Sciatic nerve (tissue), 2 donors: ENCODE measurements around the gene NIM1K. TPM values are rescaled to one million over a fixed set of nuclear protein-coding genes. Genes with fewer than 3 reads are reported as not detected.

Source experiments
- ATAC-seq: fragments of 200-7000 bp; cut with Tn5 transposase; one replicate; pipeline ENCODE4 v1.9.1; 2020; ENCODE audit warnings: mild to moderate bottlenecking, moderate library complexity
- DNase-seq: peaks from one replicate; pipeline ENCODE4 v3.0.0-alpha.2; 2020; ENCODE audit warnings: low spot score
- intact Hi-C: fragments of 100-400 bp; cut with DNase I; formaldehyde crosslinking; loops from one replicate; pipeline ENCODE4 v1.14.2; 2022
- total RNA-seq: library from RNA; stranded (reverse); fragmentation: NEBNext Ultra II Directional; extraction: Animal tissue kit (Norgen Biotek cat#: 25700); gene quantifications from one replicate; pipeline ENCODE4 v1.2.1, GENCODE V29; 2021
- donor health status: DM: no; HTN: no; CAD: no.
- donor health status: DM: no; HTN: no; CAD: no.

Gene NIM1K
- total RNA-seq, 1 donor from 2014 or later, result 5.4 TPM

DNA sequence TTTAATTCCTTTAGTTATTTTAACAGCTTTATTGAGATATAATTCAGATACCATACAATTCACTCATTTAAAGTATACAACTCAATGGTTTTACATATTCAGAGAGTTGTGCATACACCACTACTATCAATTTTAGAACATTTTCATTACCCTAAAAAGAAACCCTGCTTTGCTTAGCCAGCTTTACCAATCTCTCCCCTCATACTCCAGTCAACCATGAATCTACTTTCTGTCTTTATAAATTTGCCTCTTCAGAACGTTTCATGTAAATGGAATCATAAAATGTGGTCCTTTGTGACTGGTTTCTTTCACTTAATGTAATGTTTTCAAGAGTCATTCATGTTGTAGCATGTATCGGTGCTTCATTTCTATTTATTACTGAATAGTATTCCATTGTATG, 24.9 kb downstream of the NIM1K start:
- intact Hi-C loops, result no loop called here

DNA sequence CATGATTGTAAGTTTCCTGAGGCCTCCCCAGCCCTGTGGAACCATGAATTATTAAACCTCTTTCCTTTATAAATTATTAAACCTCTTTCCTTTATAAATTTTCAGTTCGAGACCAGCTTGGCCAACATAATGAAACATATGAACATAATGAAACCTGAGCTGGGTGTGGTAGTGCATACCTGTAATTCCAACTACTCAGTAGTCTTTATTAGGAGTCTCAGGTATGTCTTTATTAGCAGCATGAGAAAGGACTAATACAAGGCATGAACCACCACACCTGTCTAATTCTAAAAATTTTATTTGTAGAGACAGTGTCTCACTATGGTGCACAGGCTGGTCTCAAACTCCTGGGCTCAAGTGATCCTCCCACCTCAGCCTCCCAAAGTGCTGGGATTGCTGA, 27.1 kb downstream of the NIM1K start:
- intact Hi-C loops, result no loop called here

More for the DNA sequence above, 24.9 kb downstream of the NIM1K start:
- no peak for DNase-seq
- ATAC-seq, result no peak

DNA sequence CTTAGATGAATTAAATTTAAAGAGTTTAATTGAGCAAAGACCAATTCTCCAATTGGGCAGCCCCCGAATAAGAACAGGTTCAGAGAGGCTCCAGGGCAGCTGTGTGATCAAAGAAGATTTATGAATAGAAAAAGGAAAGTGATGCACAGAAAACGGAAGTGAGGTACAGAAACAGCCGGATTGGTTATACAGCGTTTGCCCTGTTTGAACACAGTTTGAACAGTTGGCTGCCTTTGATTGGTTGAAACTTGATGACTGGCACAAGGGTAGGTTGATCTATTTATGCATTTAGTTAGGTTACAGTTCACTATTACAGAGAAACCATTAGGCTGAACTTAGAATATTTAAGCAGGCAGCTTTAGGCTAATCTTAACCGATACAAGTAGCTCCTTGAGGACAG, 29.5 kb downstream of the NIM1K start:
- intact Hi-C loops, result no loop called here
- ATAC-seq, result no peak
- DNase-seq, result no peak

More for the DNA sequence above, 27.1 kb downstream of the NIM1K start:
- ATAC-seq (no peak), DNase-seq (no peak)

DNA sequence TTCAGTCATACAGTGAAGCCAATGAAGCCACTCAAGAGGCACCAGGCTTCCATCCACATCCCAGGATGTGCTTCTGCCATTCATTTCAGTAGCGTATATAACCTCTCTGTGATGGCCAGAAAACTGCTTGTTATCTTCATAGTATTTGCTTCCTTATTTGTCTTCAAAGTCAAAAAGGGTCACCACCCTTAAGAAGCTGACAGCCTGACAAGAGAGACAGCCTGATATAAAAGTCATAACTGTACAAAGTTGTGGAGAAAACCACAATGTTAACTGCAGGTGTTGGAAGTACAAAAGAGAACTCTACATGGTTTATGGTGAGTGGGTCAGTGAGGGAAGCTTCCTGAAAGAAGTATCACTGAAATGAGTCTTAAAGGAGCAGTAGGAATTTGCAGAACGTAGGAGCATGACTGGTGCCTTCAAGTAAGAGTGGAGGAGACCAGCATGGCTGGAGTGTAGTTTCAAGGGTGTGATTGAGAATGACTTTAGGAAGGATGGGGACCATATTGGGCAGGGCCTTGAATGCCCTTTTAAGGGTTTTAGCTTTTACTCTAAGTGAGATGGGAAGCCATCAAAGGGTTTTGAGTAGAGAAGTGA, 33.7 kb downstream of the NIM1K start:
- ATAC-seq, result no peak

DNA sequence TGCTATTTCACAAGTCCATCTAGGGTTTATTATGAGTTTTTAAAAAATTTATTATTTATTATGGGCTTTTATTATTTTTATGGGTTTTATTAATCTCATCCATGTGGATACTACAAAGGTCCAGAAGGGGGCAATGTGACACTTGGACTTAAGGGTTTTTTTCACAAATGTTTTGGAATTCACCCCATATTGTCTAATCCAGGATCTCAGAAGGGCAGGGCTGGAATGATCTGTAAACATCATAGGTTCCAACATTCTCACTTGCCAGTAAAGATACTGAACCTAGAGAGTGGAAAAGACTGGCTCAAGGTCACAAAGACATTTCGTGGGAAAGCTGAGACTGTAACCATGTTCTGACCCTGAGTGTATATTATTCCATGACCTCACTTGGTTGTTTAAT, 35.6 kb downstream of the NIM1K start:
- no peak for DNase-seq
- ATAC-seq, result no peak
- intact Hi-C loops, result no loop called here

More for the DNA sequence above, 33.7 kb downstream of the NIM1K start:
- intact Hi-C loops, result no loop called here
- no peak for DNase-seq

DNA sequence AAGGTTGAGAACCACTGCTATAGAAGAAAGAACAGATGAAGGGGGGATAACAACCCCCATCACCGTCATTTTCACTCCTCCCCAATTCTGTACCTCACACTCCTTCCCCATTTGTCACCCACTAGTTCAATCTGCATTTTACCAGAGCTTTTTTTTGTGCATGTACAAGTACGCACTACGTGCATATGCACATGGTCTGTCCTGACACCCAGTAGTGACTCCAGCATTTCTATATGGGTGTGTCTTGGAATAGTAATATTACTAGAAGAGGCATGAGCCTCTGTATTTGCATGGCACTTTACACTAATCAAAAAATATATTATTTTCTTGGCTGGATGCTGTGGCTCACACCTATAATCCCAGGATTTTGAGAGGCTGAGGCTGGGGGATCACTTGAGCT, 38.7 kb downstream of the NIM1K start:
- intact Hi-C loops, result no loop called here
- no peak for ATAC-seq
- DNase-seq, result no peak

DNA sequence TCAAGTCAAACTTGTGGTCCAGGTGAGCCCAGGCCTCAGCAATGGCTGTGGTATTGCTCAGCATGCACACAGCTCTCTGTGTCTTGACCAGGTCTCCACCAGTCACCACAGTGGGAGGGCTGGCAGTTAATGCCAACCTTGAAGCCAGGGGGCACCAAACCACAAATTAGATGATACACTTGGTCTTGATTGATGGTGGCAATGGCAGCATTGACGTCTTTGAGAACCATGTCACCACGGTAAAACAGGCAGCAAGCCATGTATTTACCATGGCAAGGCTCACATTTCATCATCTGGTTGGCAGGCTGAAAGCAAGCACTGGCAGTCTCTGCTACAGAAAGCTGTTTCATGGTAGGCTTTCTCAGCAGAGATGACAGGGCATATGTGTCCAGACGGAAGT, 40.0 kb downstream of the NIM1K start:
- intact Hi-C loops, result no loop called here
- ATAC-seq (no peak), DNase-seq (no peak)

DNA sequence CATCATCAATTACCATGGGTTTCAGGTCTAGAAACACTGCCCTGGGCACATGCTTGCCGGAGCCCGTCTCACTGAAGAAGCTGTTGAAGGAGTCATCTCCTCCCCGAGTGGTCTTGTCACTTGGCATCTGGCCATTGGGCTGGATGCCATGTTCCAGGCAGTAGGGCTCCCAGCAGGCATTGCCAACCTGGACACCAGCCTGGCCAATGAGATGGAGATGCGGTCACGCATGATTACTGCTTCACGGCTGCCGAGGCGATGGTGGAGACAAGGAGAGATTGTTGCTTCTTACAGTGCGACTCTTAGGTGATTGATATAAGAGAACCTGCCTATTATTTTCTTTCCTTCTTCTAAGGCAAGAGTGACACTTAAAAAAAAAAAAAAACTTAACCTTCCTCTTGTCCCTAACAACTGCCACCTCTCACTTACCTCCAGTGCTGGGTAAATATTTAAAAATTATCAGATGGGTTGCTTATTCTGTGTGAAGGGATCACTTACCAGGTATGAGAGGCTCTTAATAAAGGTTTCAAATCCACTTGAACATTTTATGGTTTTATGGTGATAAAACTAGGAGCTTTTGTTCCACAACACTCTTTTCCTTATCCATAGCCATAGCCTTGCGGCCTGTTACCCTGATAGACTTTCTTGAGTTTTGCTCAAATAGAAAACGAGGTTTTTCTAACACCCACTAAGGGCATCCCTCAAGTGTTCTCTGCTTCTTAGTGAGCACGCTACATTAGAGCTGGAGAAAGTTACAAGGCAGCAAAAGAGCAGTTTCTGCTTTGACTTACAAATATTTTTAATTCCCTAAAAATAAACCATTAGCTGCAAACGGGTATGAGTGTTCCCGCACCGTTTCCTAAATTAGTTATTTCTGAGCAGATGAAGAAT, 41.2 kb downstream of the NIM1K start:
- no peak for DNase-seq
- ATAC-seq, result no peak
- intact Hi-C loops, result no loop called here

DNA sequence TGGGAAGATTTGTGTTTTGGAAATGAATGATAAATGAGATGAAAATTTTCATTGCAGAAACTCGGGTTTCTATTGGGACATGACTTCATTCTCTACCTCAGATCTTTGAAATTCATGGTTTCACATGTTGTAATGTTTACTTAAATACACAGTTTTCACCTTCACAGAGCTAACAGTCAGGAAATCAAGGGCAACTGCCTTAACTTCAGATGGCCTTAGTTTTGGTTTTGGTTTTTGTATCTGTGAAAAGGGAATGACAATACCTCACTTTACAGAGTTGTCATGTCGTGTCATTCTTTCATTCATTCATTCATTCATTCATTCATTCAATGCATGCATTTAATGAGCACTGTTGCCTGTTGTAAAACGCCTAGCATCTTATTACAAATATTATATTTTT, 41.9 kb downstream of the NIM1K start:
- intact Hi-C loops, result no loop called here
- no peak for ATAC-seq
- no peak for DNase-seq

DNA sequence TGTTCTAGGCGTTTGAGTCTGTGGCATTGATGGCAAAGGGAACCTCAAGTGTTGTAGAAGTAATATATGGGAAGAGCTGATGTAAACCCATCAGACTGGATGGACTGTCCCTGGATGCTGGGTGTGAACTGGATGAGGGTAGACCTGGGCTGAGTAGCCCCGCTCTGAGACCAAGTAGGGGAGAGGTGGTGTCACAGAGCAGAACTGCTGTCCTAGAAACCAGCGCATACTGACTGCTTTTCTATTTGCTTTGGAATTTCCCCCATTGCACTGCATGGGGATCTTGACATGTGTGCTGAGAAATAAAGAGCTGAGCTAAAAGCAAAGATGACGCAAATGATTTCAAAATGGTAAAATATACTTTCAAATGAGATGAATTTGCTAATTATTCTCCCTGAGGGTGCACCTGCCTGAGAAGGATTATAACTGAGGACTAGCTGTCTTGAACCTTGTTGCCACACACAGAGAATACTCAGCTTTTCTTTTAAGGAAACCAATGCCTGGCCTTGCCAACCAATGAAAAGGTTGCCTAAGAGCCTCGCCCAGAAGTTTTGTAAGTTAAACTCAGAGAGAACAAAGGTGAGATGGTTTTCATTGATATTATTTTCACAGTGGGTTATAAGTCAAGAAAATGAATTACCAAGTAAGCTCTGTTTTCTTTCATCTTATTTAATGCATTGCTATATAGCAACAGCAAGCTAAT, 44.8 kb downstream of the NIM1K start:
- no peak for DNase-seq
- no peak for ATAC-seq
- intact Hi-C loops, result no loop called here

DNA sequence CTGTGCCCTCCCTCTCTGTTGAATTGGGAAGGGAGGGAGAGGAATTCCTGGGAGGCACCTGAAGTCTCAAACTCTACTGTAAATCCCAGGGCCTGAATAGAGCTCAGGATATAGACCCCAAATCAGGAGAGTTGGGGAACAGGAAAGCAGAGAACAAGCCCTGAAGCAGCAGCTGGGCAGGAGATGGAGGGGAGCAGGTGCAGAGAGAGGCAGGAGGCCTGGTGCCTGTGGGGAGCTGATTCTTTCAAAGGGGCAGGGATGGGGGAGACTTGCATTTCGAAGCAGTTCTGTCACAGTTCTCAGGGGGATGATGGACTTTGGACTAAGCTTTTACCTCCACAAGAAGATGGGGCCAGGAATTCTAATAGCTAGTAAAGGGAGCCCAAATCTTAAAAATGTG, 50.2 kb downstream of the NIM1K start:
- no peak for DNase-seq
- intact Hi-C loops, result no loop called here
- no peak for ATAC-seq

DNA sequence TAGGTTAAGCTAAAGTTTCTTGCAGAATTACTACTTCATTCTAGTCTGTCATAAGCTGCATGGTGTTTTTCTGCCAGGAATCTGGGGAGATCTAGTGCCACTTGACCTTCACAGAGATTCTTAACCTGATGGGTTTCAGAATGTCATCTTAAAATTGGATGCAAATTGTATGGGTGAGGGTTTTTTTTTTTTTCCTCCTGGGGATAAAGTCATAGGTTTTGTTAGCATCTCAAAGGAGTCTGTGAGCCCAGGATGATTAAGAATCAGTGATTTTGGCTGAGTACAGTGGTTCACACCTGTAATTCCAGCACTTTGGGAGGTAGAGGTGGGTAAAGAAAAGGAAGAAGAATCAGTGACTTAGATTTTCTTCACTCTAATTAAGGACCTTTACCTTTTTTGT, 51.2 kb downstream of the NIM1K start:
- intact Hi-C loops, result no loop called here

DNA sequence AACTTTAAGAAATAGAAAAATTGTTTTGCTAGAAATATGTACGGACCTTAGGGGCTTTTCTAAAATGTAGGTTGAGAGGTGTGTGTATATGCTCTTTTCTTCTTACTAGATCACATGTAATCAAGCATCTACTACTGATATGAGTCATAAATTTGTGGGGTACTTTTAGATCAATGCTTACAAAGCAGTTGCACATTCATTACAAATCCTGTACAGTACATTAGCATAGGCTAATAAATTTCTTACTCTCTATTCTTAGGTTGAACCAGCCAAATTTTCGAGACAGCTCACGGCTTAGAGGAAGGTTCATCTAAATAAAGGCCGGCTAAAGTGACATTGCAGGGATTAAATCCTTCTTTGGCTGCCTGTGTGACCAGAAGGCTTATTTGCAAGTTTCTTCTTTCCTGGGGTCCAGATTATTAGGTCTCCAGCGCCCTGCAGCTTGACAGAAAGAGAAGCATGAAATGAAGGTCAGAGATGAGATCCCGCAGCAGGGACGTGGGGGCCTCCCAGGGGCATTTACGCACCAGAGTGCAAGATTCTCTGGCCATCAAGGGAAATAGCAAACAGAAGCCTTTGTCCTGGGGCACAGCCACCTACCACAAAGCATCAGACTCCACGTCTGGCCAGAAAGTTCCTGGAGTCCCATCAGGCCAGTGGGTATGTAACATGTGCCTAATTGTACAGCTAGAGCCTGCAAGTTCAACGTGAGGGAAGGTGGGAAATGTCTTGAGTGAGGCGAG, 53.0 kb downstream of the NIM1K start:
- intact Hi-C loops, result no loop called here
- no peak for ATAC-seq
- no peak for DNase-seq

More for the DNA sequence above, 51.2 kb downstream of the NIM1K start:
- DNase-seq (no peak), ATAC-seq (no peak)

DNA sequence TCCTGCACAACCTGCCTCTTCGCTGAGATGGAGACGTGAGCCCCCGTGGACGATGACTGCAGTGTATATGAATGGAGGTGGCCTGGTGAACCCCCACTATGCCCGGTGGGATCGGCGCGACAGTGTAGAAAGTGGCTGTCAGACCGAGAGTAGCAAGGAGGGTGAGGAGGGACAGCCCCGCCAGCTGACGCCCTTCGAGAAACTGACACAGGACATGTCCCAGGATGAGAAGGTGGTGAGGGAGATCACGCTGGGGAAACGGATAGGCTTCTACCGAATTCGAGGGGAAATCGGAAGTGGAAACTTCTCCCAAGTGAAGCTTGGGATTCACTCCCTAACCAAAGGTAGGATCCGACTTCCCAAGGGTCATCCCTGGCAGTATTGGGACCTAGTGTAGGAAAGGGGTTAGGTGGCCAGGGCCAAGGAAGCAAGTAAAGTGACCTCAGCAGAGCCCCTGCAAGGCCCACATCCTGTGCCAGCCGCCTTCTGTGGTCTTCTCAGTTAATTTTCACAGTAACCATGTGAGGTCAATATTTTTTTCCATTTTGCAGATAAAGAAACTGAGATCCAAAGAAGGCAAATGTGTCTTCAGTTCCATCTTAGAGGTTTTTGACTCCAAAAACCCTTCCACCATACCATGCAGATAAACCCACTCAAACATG, 53.8 kb downstream of the NIM1K start:
- DNase-seq (no peak), ATAC-seq (no peak)
- intact Hi-C loops, result no loop called here

DNA sequence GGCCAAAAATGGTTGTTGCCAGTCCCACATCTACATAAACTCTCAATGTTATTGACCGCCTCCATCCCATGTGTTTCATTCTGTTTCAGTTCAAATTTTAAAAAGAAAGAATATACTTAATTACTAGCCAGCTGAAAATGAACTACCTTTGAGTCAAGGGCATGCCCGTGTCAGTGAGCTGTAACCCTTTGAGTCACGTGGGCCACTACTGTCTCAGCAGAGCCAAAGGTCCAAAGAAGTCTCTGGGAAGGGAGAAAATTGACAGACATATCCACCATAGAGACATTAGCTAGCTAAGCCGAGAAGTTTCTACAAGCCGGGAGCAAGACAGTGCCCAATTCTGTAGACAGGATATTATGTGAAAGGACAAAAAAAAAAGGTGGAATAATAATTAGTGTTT, 59.7 kb downstream of the NIM1K start:
- intact Hi-C loops, result no loop called here
- ATAC-seq (no peak), DNase-seq (no peak)

DNA sequence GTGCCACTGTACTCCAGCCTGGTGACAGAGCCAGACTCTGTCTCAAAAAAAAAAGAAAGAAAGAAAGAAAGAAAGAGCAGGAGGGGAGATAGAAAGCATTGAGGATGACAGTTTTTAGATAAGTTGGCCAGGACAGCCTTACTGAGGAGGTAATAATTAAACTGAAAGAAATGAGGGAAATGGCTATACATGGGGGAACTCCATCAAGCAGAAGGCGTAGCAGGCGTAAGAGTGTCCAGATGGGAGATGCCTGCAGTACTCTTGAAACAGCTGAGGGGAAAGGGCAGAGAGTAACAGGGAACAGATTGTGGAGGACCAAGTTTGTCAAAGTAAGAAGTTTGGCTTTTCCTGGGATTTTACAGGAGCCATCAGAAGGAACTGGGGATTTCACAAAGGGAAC, 63.7 kb downstream of the NIM1K start:
- no peak for ATAC-seq
- no peak for DNase-seq
- intact Hi-C loops, result no loop called here

DNA sequence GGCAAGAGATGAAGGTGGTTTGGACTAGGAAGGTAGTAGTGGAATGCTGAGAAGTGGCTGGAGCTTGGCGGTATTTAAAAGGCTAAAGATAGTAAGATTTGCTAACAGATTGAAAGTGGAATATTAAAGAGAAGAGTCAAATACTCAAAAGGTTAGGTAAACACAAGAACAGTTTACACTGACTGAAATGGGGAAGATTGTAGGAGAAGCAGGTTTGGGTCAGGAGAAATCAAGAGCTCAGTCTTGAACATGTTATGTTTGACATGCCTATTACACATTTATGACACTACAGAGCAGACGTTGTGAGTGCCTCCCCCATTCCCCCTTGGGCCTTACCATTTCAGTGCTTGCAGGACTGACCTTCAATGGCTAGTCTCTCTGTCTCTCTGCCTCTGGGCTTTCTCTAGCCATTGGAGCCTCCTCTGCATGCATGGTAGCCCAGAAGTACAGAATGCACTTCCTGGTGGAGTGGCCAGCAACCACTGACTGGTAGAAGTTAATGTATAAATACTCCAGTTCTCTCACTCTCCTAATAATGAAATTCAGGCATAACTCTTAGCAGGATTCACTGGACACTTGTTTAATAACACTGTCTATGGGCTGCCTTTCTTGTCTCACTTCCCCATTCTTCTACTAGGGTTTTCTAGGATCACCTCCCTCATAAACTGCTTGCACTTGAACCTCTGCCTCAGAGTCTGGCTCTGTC, 64.4 kb downstream of the NIM1K start:
- ATAC-seq, result no peak
- no peak for DNase-seq
- intact Hi-C loops, result no loop called here

DNA sequence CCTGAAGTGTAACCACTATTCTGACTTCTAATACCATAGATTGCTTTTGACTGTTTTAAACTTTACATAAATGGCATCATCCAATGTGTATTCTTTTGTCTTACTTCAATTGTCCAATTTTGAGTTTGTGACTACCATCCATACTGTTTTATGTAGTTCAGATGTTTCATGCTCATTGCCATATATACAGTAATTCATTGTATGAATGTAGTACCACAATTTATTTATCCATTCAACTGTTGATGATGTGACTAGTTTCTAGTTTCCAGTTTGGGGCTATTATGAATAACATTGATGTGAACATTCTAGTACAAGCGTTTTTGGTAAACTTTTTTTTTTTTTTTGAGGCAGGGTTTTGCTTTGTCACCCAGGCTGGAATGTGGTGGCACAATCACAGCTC, 66.1 kb downstream of the NIM1K start:
- DNase-seq (no peak), ATAC-seq (no peak)
- intact Hi-C loops, result no loop called here
